NCI-H748 (cell line): ENCODE results near the gene USP2.

Experiments used
- DNase-seq: peaks from one replicate; lab custom pipeline; 2025; ENCODE audit not compliant: unreplicated experiment; lab: John Stamatoyannopoulos, UW

Gene USP2, protein sequence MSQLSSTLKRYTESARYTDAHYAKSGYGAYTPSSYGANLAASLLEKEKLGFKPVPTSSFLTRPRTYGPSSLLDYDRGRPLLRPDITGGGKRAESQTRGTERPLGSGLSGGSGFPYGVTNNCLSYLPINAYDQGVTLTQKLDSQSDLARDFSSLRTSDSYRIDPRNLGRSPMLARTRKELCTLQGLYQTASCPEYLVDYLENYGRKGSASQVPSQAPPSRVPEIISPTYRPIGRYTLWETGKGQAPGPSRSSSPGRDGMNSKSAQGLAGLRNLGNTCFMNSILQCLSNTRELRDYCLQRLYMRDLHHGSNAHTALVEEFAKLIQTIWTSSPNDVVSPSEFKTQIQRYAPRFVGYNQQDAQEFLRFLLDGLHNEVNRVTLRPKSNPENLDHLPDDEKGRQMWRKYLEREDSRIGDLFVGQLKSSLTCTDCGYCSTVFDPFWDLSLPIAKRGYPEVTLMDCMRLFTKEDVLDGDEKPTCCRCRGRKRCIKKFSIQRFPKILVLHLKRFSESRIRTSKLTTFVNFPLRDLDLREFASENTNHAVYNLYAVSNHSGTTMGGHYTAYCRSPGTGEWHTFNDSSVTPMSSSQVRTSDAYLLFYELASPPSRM

DNA sequence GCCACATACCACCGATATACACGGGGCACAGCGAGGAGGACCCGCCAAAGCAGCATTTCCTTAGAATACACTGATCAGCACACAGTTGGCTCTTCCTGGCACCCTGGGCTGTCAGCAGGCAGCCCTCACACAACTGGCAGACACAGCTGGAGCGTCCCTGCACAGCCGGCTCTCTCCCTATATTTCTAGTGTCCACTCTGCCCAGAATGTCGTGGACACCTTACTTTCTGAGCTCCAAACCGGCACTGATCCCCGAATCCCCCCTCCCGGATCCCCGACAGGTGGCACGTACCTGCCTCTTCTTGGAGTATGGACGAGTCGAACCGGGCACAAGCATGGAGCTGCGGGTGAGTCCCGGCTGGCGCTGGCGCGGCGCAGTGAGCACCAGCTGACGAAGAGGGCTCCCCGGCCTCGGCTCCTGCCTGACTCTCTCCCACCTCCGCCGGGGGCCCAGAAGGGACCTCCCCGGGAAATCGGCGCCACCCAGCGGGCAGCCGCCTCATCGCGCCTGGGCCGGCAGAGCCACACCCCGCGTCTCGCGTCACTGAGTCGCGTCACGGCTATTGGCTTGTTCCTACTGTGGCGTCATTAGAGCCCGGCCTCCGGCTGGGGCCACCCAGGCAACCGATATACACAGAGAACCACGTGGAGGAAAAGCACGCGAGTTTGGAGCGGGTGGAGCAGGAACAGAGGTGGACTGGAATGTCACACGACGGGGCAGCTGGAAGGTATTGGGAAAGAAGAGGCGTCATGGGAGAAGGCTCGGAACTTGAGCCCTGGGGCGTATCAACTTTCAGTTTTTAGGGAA is at the start of gene USP2:
TSS of gene USP2 (minus strand) at position 510 of the 808 bp plus-strand sequence. CDS start 8,210 bp downstream, outside the sequence.
- peak; percentile 92 for DNase-seq

DNA sequence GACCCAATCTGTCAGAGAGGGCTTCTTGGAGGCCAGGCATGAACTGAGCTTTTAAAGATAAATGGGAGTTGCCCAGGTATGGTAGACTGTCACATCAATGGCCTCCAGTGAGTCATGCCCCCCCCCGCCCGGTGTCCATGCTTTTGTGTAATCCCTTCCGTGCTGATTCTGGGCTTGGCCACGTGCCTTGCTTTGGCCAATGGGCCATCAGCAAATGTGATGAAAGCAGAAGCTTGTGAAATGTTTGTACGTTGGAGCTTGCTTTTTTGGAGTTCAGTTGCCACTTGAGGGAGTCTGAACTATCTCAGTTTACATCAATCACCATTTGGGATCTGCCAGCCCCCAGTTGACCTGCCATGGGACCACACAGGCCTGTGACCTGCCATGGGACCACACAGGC is 45.8 kb upstream of the USP2 start:
- DNase-seq = no peak

DNA sequence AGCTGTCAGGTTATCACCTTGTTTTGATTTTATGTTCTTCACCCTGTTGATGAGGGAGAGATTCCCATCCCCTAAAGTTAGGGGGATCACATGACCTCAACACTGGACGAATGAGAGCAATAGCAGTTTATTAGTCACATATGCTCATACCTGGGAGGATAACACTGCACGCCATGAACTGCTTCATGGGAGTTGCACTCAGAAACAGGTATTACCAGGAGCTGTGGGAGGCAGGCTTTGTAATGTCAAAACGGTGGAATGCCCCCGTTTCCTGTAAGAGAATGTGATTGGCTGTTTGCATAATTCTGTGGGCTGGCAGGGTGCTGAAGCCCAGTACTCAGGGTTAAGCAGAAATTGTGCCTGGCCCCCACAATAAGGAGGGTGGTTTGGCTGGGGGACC is 44.7 kb upstream of the USP2 start:
- DNase-seq = no peak

DNA sequence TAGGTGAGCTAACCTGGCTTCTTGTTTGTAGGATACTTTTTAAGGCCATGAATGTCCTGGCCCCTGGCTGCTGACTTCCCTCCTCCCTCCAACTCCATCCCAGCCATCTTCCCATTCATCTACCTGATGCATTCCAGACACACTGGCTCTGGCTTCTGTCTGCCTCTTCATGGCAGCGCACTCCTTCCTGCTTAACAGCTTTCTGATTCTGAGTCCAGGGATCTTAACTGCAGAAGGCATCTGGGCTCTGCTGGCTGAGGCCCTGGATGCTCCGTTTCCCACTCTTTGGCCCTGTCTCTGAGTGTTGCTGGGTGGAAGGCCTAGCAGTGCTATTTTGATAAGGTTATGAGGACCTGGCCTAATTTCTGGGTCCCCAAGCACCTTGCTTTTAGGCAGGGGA is 43.3 kb upstream of the USP2 start:
- DNase-seq = no peak

DNA sequence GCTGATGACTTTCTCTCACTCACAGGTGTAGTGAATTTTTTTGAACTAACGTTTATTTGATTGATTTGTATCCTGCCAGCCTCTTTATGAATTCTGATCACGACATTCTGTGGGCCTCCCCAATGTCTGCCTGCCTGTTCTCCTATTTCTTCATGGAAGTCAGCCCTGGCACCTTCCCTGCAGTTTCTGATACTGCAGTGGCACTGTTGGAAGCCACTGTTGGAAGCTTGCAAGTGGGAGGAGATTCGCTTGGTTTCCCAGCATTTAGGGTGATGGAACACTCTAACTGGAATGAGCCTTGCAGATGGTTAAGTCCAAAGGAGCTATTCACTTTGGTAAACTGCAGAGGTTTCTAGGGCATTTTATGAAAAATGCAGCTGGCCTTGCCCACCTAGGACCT is 42.8 kb upstream of the USP2 start:
- DNase-seq = no peak

DNA sequence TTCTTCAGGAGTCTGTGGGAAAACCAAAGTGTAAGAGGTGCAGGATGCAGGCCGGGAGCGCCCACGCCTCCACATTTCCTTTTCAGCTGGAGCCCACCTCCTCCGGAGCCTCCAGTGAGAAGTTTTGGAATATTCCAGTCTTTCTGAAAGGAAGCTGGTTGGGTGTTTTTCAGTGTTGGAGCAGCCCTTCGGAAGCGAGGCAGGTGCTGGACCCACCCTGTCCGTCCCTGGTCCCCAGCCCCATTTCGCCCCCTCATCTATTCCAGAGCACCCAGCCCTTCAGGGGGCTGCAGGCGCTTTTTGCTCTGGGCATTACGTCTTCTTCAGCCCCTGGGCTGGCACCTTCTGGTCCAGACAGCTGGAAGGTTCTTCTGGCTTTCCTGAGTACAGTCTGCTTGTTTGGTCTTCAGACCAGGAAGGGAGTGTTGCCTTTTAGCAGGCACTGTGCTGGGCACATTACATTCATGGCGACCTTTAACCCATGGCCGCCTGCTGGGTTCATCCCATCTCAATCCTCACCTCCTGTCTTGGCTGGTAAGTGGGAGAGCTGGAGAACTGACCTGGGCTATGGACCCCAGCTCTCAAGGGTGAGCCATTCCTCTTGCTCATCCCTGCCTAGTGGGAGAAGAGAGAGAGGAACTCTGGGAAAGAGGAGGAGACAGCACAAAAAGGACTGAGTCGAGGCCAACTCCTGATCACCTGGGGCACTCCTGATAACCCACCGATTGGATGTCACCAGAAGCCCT is 42.2 kb upstream of the USP2 start:
- DNase-seq = no peak

DNA sequence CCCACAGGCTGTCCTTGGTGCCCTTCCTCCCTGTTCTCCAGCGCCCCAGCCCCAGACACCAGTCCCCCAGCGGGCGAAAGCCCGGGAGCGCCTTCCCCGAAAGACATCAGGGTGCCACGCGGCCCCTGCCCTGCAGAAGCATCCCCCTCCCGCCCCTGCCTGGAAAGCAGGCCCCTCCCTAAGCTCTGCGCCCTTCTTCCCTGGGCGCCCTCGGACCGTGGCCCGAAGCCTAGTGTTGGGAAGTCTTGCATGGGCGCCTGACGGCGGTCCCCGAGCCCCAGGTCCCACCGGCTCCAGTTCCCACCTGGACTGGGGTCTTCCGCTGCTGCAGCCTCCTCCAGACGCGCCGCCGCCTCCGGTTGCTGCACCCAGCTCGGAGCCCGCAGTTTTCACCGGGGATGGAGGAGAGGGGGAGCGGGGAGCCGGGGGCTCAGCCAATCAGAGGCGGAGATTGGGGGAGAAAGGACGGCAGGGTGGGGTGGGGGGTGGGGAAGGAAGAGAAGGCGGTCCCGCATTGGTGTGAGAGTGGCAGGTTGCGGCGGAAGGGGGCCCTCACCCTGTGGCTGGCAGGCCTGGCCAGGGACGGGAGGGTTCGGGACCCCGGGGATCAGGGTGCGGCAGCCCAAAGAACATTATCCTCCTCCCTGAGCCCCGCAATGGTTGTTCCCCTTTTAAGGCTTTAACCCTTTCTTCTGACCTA is 41.5 kb upstream of the USP2 start, which contains the start of gene THY1:
TSS of gene THY1 (minus strand) at position 364 of the 700 bp plus-strand sequence. CDS start 2,267 bp downstream, outside the sequence.
- peak; percentile 63 for DNase-seq

DNA sequence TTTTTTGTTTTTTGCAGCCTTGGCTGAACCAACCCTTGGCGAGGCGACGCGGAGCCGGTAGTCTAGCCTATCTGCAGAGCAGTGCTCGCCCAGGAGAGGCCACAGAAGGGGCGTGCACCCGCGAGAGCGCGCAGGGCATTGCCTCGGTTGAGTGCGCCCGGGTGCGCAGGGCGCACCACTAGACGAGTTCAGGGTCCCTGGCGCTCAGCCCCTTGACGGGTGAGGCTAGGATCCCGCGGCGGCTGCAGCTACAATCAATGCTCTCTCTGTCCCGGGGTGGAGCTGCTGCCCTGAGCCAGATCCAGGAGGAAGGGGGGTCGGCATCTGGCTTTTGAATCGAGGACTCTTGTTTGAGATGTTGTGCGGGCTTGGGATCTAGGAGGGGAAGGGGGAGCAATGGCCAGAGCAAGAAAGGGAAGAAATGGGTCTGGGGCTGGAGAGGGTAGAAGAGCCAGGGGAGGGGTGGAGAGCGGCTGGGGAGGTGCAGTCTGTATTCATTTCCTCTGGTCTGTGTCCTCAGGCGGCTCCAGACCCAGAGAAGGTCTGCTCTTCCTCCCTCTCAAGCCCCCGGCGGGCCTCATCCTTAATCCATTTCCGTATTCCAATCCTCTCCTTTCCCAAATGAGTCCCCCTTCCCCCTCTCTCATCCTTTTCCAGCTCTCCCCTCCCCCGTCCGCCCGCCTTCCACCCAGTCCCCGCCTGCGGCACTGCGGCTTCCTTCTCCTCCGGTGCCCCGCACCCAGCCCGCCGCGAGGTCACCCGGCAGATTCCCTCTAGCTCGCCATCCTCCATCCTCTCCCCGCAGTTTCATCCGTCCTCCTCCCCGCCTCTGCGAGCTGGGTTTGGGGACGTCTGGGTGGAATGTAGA is 40.7 kb upstream of the USP2 start:
- DNase-seq = peak; percentile 48

DNA sequence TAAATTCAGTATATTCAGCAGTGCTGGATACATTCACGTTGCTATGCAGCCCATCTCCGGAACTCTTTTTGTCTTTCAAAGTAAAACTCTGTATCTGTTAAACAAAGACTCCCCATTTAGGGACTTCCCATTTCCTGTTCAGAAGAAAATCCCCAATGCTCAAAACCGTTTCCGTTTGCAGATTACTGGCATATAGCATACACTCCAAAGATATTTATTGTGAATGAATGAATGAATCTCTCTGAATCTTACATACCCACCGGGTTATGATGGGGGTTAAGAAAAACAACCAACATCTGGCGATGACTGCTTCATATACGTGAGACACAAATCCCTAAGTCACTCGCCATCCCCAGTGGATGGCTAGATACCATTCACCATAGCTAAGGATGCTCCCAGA is 39.9 kb upstream of the USP2 start:
- DNase-seq = no peak

DNA sequence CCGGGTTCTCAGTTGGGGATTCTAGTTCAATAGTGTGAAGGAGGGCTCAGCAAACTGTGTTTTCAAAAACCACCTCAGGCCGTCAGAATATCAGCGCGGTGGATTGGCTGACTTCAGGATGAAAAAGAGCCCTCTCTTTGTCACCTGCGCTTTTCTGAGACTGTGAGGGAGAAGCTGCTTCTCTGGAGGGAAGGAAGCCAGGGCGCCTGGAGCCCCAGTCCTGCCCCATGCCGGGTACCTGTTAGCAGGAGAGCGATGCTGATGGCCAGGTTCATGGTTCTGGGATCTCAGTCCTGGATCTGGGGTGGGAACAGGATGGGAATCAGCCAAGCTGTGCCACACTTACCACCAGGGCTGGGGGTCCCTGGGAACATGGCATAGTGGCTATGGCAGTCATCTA is 39.1 kb upstream of the USP2 start:
- no peak for DNase-seq

DNA sequence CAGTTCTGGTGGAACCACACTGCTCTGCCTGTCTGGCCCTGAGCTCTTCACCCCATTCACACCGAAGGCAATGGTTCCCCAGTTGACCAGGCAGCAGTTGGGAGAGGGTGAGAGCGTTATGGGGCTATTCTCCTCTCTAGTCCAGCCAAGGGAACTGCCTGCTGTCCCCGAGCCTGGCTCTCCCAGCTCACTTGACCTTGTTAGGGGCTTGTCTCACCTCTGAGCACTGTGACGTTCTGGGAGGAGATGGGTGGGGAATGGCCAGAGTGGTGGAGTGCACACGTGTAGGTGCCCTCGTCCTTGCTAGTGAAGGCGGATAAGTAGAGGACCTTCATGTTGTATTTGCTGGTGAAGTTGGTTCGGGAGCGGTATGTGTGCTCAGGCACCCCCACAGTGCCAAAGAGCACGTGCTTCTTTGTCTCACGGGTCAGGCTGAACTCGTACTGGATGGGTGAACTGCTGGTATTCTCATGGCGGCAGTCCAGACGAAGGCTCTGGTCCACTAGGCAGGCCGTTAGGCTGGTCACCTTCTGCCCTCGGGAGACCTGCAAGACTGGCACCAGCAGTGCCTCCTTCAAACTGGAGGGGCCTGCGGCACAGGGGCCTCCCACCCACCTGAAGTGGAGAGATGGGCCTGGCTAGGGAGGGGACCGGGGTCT is 38.5 kb upstream of the USP2 start:
- DNase-seq = no peak

DNA sequence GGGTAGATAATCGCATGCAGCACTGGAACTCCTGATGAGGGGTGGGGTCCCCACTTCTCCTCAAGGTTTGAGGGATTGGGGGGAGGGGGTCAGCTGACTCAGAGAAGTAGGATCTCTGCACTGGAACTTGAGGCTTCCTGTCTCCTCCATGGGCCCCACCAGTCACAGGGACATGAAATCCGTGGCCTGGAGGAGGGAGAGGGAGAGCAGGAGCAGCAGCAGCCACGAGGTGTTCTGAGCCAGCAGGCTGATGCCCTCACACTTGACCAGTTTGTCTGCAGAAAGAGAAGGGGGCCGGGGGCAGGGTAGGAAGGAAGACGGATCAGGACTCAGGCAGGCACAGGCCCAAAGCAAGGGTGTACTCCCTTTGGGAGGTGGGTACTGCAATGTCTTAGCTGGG is 37.8 kb upstream of the USP2 start:
- no peak for DNase-seq

DNA sequence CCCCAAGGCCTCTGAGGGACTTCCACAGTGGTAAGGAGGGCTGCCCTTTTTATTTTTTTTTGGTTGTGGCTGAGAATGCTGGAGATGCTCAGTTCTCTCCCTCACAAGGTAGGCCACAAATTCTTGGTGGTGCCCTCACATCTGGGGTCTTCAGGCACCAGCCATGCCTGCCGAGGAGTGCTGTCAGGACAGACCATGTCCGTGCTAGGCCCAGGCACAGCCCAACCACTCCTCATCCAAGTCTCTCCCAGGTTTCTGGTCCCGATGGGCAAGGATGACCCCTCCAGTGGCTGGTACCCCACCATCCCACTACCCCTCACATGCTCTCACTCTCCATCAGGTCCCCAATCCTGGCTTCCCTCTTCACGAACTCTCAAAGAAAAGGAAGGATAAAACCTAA is 37.3 kb upstream of the USP2 start:
- DNase-seq = no peak

DNA sequence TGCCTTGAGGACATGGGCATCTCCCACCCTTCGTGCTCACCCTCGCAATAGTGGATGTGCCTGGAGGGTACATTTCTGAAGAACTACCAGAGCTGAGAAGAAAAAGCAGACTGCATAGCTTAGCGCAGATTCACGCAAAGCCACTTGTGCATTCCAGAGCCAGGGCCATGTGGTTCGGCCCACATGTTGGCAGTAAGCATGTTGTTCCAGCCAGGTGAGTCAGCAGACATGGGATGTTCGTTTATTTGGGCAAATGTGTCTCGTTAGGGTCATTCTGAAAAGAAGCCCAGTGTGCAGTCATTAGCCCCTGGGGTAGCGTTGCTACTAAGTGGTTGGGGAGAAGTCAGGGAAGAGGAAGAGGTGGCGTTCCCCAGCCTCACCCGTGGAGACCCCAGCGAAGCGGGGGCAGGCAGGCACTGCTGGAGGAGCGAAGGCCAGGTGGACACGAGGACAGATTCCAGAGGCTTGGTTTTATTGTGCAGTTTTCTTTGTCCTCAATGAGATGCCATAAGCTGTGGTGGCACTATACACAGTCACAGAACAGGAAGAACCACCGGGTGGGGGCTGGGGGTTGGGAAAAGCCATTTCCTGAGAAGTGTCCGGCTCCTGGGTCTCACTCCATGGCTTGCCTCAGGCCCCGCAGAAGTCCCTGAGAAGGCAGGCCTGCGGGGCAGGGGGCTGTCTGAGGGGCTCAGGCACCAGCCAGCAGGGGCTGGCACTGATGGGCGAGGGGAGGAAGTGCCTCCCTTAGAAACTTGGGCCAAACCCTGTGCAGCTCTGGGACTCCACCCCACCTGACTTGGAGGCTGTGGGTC is 36.4 kb upstream of the USP2 start:
- DNase-seq = no peak

DNA sequence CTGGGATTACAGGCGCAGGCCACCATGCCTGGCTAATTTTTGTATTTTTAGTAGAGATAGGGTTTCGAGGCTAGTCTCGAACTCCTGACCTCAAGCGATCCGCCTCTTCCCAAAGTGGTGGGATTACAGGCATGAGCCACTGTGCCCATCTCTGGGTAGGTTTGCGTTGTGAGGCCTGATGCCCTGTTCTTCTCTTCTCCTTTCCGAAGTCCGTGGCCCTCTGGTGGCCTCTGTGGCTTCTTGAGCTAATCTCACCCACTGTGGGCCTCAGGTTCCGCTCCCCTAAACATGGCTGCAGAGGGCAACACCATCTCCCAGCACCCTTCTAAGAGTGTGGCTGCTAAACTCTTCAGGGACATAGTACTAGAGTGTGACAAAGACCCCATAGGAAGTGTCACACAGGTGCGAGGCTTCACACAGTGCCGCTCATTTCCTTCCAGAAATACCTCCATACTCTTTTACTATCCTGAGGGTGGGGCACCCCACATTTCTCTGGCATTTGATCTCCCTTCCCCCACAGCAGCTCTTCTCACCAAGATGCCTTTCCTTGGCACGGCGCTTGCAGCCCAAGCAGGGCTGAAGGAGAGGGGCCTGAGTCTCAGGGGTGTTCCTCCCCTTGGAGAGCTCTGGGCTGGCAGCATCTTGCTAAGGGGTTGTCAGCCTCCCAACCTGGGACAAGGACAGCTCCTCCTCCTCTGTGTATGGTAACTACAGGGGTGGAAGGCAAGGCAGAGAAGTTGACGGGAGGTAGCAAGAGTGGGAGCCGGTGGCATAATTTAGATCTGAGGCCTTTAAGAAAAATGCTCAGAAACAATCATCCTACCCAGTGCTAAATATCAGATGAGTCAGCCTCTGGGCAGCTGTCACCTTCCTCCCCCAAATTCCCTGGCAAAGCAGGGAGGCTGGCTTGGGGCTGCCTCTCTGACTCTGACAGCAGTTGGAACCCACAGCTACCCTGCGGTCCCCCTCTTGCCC is 35.4 kb upstream of the USP2 start:
- no peak for DNase-seq

DNA sequence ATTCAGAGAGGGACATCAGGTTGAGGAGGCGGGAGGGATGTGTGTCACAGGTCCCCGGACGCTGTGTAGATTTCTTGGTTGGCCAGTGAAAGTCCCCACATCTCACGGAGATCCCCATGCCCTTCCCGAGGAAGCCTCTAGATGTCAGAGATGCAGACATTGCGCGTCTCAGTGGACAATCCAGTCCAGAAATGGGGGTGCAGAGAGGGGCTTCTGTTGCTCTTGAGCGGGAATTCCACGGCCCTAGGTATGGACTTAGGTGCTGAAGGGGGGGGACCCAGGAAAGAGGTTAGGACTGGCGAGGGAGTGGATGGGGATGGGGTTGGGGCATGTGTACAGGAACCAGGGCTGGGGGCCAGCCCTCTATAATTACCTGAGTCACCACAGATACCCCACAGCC is 34.5 kb upstream of the USP2 start:
- DNase-seq = no peak

DNA sequence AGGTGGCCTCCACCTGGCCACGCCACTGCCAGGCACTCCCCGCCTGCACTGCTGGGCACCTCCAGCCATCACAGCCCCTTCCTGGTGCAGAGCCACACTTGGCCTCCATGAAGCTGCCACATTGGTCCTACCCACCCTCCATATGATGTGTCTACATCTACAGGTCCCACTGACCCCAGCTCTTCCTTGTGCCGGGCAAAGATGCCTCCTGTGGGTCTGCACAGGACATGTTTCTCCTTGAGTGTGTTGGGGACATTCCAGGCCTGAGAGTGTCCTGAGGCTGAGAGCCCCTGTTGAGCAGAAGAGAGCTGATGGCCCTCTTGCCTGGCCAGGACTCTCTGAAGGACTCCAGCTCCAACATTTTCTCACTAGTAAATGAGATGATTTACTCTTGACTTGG is 34.0 kb upstream of the USP2 start:
- no peak for DNase-seq
